Measurements from ENCODE around the gene JARID2. TPM values are rescaled to one million over a fixed set of nuclear protein-coding genes. Genes with fewer than 3 reads are reported as not detected.

JARID2 gene
- total and polyA plus RNA-seq, 2 of the 13 experiments (the other 11 are each of a cell fraction or from before 2014, with no cell fraction given) = 7.5 to 10.3 TPM

- TF ChIP-seq HNF1B (CRISPR knock-in tag; IDR thresholded peaks at IDR 0.05) (no peak), NPAS2 (CRISPR knock-in tag; IDR thresholded peaks at IDR 0.05; ENCODE audit: borderline replicate concordance) (no peak), PPARG (CRISPR knock-in tag; conservative IDR thresholded peaks at IDR 0.05) (no peak), ZNF75D (CRISPR knock-in tag; IDR thresholded peaks at IDR 0.05; ENCODE audit: borderline replicate concordance) (no peak), AFF4 (CRISPR knock-in tag; IDR thresholded peaks at IDR 0.05) (no peak), POGZ (CRISPR knock-in tag; IDR thresholded peaks at IDR 0.05) (no peak), MEIS2 (CRISPR knock-in tag; IDR thresholded peaks at IDR 0.05) (no peak), ZEB1 (IDR thresholded peaks at IDR 0.05; ENCODE audit: insufficient replicate concordance, low read depth) (no peak), ZXDC (CRISPR knock-in tag; IDR thresholded peaks at IDR 0.05) (no peak), SRSF4 (IDR thresholded peaks at IDR 0.05; ENCODE audit: low read depth, low read length, poor library complexity, severe bottlenecking) (no peak), CEBPG (CRISPR knock-in tag; IDR thresholded peaks at IDR 0.05) (no peak)
- TF ChIP-seq, protein P1, sequence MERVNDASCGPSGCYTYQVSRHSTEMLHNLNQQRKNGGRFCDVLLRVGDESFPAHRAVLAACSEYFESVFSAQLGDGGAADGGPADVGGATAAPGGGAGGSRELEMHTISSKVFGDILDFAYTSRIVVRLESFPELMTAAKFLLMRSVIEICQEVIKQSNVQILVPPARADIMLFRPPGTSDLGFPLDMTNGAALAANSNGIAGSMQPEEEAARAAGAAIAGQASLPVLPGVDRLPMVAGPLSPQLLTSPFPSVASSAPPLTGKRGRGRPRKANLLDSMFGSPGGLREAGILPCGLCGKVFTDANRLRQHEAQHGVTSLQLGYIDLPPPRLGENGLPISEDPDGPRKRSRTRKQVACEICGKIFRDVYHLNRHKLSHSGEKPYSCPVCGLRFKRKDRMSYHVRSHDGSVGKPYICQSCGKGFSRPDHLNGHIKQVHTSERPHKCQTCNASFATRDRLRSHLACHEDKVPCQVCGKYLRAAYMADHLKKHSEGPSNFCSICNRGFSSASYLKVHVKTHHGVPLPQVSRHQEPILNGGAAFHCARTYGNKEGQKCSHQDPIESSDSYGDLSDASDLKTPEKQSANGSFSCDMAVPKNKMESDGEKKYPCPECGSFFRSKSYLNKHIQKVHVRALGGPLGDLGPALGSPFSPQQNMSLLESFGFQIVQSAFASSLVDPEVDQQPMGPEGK (CRISPR knock-in tag; IDR thresholded peaks at IDR 0.05) = no peak
- TF ChIP-seq, protein P2, sequence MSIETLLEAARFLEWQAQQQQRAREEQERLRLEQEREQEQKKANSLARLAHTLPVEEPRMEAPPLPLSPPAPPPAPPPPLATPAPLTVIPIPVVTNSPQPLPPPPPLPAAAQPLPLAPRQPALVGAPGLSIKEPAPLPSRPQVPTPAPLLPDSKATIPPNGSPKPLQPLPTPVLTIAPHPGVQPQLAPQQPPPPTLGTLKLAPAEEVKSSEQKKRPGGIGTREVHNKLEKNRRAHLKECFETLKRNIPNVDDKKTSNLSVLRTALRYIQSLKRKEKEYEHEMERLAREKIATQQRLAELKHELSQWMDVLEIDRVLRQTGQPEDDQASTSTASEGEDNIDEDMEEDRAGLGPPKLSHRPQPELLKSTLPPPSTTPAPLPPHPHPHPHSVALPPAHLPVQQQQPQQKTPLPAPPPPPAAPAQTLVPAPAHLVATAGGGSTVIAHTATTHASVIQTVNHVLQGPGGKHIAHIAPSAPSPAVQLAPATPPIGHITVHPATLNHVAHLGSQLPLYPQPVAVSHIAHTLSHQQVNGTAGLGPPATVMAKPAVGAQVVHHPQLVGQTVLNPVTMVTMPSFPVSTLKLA (IDR thresholded peaks at IDR 0.05) = no peak
- TF ChIP-seq, protein P3, sequence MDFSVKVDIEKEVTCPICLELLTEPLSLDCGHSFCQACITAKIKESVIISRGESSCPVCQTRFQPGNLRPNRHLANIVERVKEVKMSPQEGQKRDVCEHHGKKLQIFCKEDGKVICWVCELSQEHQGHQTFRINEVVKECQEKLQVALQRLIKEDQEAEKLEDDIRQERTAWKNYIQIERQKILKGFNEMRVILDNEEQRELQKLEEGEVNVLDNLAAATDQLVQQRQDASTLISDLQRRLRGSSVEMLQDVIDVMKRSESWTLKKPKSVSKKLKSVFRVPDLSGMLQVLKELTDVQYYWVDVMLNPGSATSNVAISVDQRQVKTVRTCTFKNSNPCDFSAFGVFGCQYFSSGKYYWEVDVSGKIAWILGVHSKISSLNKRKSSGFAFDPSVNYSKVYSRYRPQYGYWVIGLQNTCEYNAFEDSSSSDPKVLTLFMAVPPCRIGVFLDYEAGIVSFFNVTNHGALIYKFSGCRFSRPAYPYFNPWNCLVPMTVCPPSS (IDR thresholded peaks at IDR 0.05) = no peak
These were observed 129.9 kb downstream of the JARID2 start (continued) for GRCh38 chr6:15375638-15376290.

All from HepG2 (cell line).